ENCODE measurements around the gene CHCHD2.

DNA sequence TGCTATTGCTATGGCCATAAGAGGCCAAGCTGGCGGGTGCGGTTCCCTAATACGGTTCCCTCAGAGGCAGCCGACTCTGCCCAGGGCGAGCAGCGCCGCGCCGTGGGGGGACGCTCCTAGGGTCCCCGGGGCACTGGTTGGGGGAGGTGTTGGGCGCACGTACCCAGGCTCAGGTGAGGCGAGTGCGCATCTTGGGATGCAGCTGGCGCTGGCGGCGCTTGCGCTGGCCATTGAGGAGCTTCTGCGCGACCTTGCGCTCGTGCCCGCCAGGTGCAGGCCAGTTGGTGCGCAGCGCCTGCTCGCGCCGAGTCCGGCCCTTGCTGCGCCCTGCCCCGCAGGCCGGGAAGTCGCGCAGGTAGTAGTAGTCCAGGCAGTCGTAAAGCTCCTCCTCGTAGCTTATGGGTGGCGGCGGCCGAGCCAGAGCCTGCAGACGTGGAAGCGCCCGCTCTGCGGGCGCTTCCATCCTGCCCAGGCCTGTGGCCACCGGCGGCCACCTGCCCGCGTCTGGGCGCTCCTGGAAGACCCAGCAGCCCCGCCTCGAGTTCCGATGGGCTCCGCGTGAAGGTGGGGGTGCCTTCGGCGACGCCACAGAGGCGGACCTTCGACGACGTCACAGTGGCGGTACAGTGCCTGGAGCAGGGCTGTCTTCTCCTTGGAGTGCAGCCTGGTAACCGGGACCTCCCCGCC, 9.7 kb upstream of the CHCHD2 start, which contains the start of gene NUPR2:
- TF ChIP-seq, protein P1, sequence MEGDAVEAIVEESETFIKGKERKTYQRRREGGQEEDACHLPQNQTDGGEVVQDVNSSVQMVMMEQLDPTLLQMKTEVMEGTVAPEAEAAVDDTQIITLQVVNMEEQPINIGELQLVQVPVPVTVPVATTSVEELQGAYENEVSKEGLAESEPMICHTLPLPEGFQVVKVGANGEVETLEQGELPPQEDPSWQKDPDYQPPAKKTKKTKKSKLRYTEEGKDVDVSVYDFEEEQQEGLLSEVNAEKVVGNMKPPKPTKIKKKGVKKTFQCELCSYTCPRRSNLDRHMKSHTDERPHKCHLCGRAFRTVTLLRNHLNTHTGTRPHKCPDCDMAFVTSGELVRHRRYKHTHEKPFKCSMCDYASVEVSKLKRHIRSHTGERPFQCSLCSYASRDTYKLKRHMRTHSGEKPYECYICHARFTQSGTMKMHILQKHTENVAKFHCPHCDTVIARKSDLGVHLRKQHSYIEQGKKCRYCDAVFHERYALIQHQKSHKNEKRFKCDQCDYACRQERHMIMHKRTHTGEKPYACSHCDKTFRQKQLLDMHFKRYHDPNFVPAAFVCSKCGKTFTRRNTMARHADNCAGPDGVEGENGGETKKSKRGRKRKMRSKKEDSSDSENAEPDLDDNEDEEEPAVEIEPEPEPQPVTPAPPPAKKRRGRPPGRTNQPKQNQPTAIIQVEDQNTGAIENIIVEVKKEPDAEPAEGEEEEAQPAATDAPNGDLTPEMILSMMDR (conservative IDR thresholded peaks at IDR 0.05; ENCODE audit: low read length): no peak
- no peak for TF ChIP-seq EZH2phosphoT487 (IDR thresholded peaks at IDR 0.05; ENCODE audit: borderline replicate concordance)
